ENCODE results near the gene TMEM11.

The TMEM11 gene

GRCh38 chr17:21177854-21178600 lies 35.9 kb downstream of the TMEM11 start:
- no peak for DNase-seq

GRCh38 chr17:21177401-21177800 lies 36.6 kb downstream of the TMEM11 start:
- DNase-seq: no peak

- no peak for DNase-seq
Measured at GRCh38 chr17:21176773-21177395, 37.1 kb downstream of the TMEM11 start.

GRCh38 chr17:21174713-21175112 lies 39.2 kb downstream of the TMEM11 start:
- DNase-seq: no peak

GRCh38 chr17:21174186-21174585 lies 39.8 kb downstream of the TMEM11 start:
- no peak for DNase-seq

- DNase-seq: no peak
Measured at GRCh38 chr17:21173543-21173942, 40.4 kb downstream of the TMEM11 start.

GRCh38 chr17:21172846-21173245 lies 41.1 kb downstream of the TMEM11 start:
- no peak for DNase-seq

- no peak for DNase-seq
Measured at GRCh38 chr17:21171970-21172510, 41.9 kb downstream of the TMEM11 start.

GRCh38 chr17:21171309-21171922 lies 42.5 kb downstream of the TMEM11 start:
- DNase-seq: no peak

GRCh38 chr17:21170809-21171208 lies 43.2 kb downstream of the TMEM11 start:
- no peak for DNase-seq

GRCh38 chr17:21169496-21169895 lies 44.5 kb downstream of the TMEM11 start:
- no peak for DNase-seq

GRCh38 chr17:21168555-21168865 lies 45.5 kb downstream of the TMEM11 start:
- no peak for DNase-seq

- DNase-seq: no peak
Measured at GRCh38 chr17:21167303-21167702, 46.7 kb downstream of the TMEM11 start.

GRCh38 chr17:21166595-21167210 lies 47.3 kb downstream of the TMEM11 start:
- DNase-seq: no peak

- DNase-seq: no peak
Measured at GRCh38 chr17:21165922-21166594, 47.9 kb downstream of the TMEM11 start.

GRCh38 chr17:21164620-21165019 lies 49.3 kb downstream of the TMEM11 start:
- no peak for DNase-seq

GRCh38 chr17:21164216-21164615 lies 49.7 kb downstream of the TMEM11 start:
- no peak for DNase-seq

- DNase-seq: no peak
Measured at GRCh38 chr17:21163101-21163500, 50.9 kb downstream of the TMEM11 start.

- no peak for DNase-seq
Measured at GRCh38 chr17:21162394-21162775, 51.6 kb downstream of the TMEM11 start.

- no peak for DNase-seq
Measured at GRCh38 chr17:21161498-21162393, 52.2 kb downstream of the TMEM11 start.

- DNase-seq: no peak
Measured at GRCh38 chr17:21160401-21160800, 53.6 kb downstream of the TMEM11 start.

Data from NCI-H1694 treated with DMSO at 0.1 percent for 48 hours (cell line).